Urinary bladder (tissue), 4 donors: ENCODE measurements around the gene IL1RAPL1. TPM values are rescaled to one million over a fixed set of nuclear protein-coding genes. Genes with fewer than 3 reads are reported as not detected.

Experiments
- DNase-seq: peaks from one replicate; pipeline ENCODE4 v3.0.0-alpha.2; 2015; ENCODE audit errors: extremely low spot score
- H3K27ac ChIP-seq: one replicate; pipeline ENCODE4 v1.5.1; 2013; ENCODE audit warnings: low read depth, mild to moderate bottlenecking, moderate library complexity
- H3K36me3 ChIP-seq: one replicate; pipeline ENCODE4 v1.6.1; 2013; ENCODE audit warnings: mild to moderate bottlenecking, moderate library complexity; ENCODE audit not compliant: insufficient read depth
- H3K4me1 ChIP-seq: one replicate; pipeline ENCODE4 v1.6.1; 2013; ENCODE audit warnings: mild to moderate bottlenecking, moderate library complexity; ENCODE audit not compliant: insufficient read depth
- H3K4me3 ChIP-seq: one replicate; pipeline ENCODE4 v1.5.1; 2013; ENCODE audit warnings: low read depth, low read length
- WGBS: extraction: QIAGEN DNeasy Blood & Tissue Kit; methylation state at CpG from one replicate; pipeline ENCODE4 v1.1.7; 2013; 5-methylcytosine and 5-hydroxymethylcytosine counted together
- polyA plus RNA-seq: library from polyadenylated mRNA; stranded (reverse); fragments of 200-250 nt; gene quantifications from one replicate; pipeline ENCODE4 v1.2.3, GENCODE V29; 2013
- total RNA-seq: library from RNA; depleted of rRNA; stranded (reverse); fragments of >200 nt; gene quantifications from one replicate; pipeline ENCODE4 v1.2.3, GENCODE V29; 2014
- donor health status: healthy with polysubstance abuse.
- donor health status: healthy.

The IL1RAPL1 gene
- total and polyA plus RNA-seq, 2 donors = 1.4 to 21.3 TPM

- Histone ChIP-seq H3K36me3 (no peaks in the 10 kb centered on the region), H3K27ac (no peak overlapping the region), H3K4me1 (no peaks in the 10 kb centered on the region), H3K4me3 (no peak overlapping the region)
- DNase-seq = no peak
- WGBS = 92% methylated on average over 2 of the region's 2 CpGs
Observed at GRCh38 chrX:29721152-29721551, 1133.9 kb downstream of the IL1RAPL1 start.

- Histone ChIP-seq H3K36me3 (no peaks in the 10 kb centered on the region), H3K4me1 (no peaks in the 10 kb centered on the region), H3K27ac (no peak overlapping the region), H3K4me3 (no peak overlapping the region)
- 69% methylated on average over 1 of the region's 1 CpG for WGBS
- no peak for DNase-seq
Observed at GRCh38 chrX:29724316-29724715, 1137.1 kb downstream of the IL1RAPL1 start.

- Histone ChIP-seq H3K4me1 (no peaks in the 10 kb centered on the region), H3K4me3 (no peak overlapping the region), H3K36me3 (no peaks in the 10 kb centered on the region), H3K27ac (no peak overlapping the region)
- 90% methylated on average over 2 of the region's 2 CpGs for WGBS
- DNase-seq = no peak
Observed at GRCh38 chrX:29726811-29727210, 1139.6 kb downstream of the IL1RAPL1 start.

- Histone ChIP-seq H3K4me1 (no peaks in the 10 kb centered on the region), H3K27ac (no peak overlapping the region), H3K36me3 (no peaks in the 10 kb centered on the region), H3K4me3 (no peak overlapping the region)
- no peak for DNase-seq
- WGBS = 83% methylated on average over 2 of the region's 2 CpGs
Observed at GRCh38 chrX:29728639-29729038, 1141.4 kb downstream of the IL1RAPL1 start.

DNA sequence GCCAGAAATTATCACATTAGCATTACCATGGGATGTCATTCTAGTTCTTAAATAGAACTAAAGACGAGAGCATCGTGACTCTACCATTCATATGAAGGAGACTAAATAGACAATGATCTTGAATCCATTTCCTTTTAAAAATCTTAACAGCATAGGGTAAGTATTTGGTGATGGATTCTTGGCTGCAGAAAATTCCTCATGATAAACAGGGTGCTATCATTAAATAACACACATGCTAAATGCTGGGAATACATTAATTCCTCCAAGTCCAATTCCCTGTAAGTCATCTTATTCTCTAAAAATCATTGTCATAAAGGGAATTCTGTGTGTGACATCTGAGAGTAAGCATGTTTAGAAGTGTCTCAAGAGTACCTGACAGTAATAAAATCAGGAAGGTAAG lies 1157.7 kb downstream of the IL1RAPL1 start:
- 81% methylated on average over 2 of the region's 2 CpGs for WGBS

DNA sequence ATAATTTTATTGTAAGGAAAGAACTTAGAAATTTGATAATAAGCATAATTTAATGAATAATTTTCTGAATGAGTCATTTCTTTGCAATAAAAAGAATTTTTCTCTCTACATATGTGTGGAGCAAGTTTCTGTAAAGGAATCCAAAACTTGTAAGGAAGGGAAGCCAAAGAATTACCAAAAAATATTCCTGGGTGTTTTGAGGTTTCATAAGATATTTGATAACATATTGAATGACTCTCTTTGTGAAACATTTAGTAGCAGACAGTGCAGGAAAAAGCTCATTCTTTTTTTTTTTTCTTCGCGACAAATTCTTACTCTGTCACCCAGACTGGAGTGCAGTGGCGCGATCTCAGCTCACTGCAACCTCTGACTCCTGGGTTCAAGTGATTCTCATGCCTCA lies 1159.1 kb downstream of the IL1RAPL1 start:
- no peaks in the 10 kb centered on the region for H3K4me1 ChIP-seq
- H3K36me3 ChIP-seq = no peaks in the 10 kb centered on the region
- H3K27ac ChIP-seq = no peak overlapping the region
- 97% methylated on average over 4 of the region's 4 CpGs for WGBS
- DNase-seq = no peak
- no peak overlapping the region for H3K4me3 ChIP-seq

More for the DNA sequence above, 1157.7 kb downstream of the IL1RAPL1 start:
- DNase-seq = no peak
- no peaks in the 10 kb centered on the region for H3K36me3 ChIP-seq
- H3K4me1 ChIP-seq = no peaks in the 10 kb centered on the region
- no peak overlapping the region for H3K4me3 ChIP-seq
- no peak overlapping the region for H3K27ac ChIP-seq

GRCh38 chrX:29762006-29762405 lies 1174.8 kb downstream of the IL1RAPL1 start:
- no peak overlapping the region for H3K4me3 ChIP-seq
- no peaks in the 10 kb centered on the region for H3K4me1 ChIP-seq
- WGBS = 89% methylated on average over 4 of the region's 4 CpGs
- H3K27ac ChIP-seq = no peak overlapping the region
- no peak for DNase-seq
- no peaks in the 10 kb centered on the region for H3K36me3 ChIP-seq

GRCh38 chrX:29775890-29776289 lies 1188.6 kb downstream of the IL1RAPL1 start:
- Histone ChIP-seq H3K36me3 (no peaks in the 10 kb centered on the region), H3K4me3 (no peak overlapping the region), H3K27ac (no peak overlapping the region), H3K4me1 (no peaks in the 10 kb centered on the region)
- no peak for DNase-seq
- 94% methylated on average over 5 of the region's 5 CpGs for WGBS

DNA sequence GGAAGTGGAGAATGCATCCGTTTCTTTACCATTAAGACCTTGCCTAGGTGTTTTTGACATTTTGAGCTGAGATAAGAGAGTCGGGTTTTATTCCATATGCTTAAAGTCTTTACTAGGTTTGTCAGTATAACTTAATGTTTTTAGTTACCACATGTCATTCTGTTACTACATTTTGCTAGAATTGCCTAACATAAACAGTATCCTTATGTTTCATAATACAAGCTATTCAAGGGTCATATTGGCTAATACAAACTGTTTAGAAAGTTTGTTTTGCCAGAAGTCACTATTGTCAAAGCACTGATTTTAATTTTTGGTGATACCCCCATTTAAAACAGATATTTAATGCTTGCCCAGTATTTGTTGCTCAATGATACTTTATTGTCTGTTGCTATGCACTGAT lies 1200.4 kb downstream of the IL1RAPL1 start:
- H3K27ac ChIP-seq = no peak overlapping the region
- no peaks in the 10 kb centered on the region for H3K36me3 ChIP-seq
- no peak overlapping the region for H3K4me3 ChIP-seq
- no peak for DNase-seq
- no peaks in the 10 kb centered on the region for H3K4me1 ChIP-seq
- WGBS = 87% methylated on average over 2 of the region's 2 CpGs

DNA sequence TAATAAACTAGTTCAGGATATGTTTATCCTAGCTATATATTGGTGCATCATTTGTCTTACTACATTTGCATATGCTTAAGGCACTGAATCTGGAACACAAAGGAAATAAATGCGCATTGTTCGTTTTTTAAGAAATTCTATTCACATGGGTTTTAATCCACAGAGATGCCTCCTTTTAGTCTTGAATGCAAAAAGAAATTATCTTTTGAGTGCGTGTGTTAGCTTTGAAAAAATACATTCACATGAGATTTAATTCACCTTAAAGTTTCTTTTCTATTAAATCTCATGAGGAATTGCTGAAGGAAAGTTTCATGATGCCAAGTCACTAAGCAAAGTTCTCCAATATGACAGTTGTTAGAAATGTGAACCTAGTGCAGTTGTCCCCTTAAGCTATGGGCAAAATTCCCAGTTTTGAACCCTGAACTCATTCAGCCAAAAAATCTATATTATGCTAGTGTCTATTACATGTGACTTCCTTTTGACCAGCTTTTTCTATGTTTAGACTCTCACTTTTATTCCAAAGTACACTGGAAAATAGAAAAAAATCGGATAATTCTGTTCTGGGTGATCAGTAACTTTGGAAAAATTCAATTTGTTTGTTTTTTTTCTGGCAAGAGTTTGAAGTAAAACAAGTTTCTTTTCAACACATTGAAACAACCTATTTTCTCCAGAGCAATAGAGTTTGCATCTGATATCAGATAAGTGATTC lies 1201.9 kb downstream of the IL1RAPL1 start:
- Histone ChIP-seq H3K4me3 (no peak overlapping the region), H3K27ac (no peak overlapping the region), H3K36me3 (no peaks in the 10 kb centered on the region), H3K4me1 (no peaks in the 10 kb centered on the region)
- no peak for DNase-seq
- 90% methylated on average over 4 of the region's 4 CpGs for WGBS

- no peaks in the 10 kb centered on the region for H3K36me3 ChIP-seq
- H3K27ac ChIP-seq = no peak overlapping the region
- 84% methylated on average over 5 of the region's 5 CpGs for WGBS
- H3K4me3 ChIP-seq = no peak overlapping the region
- H3K4me1 ChIP-seq = no peaks in the 10 kb centered on the region
- no peak for DNase-seq
Observed at GRCh38 chrX:29792335-29792734, 1205.1 kb downstream of the IL1RAPL1 start.

- WGBS = 96% methylated on average over 2 of the region's 2 CpGs
- DNase-seq = no peak
- Histone ChIP-seq H3K4me3 (no peak overlapping the region), H3K27ac (no peak overlapping the region), H3K36me3 (no peaks in the 10 kb centered on the region), H3K4me1 (no peaks in the 10 kb centered on the region)
Observed at GRCh38 chrX:29797156-29797555, 1209.9 kb downstream of the IL1RAPL1 start.

DNA sequence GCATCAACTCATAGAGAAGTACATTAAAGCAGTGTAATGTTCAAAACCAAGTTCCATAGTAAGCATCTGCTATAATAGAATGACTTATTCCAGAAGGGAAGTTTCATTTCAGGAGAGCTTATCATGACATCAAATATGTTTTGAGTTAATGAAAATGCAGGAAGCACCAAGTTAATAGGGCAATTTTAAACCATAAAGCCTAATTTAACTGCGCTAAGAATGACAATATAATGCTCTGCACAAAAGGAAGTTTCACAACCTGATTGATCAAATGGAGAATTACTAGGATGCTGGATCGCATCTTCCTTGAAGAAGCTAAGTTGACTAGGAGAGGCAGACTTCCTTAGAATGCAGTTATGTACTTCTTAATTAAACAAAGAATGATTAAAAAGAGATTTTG lies 1211.2 kb downstream of the IL1RAPL1 start:
- 83% methylated on average over 2 of the region's 2 CpGs for WGBS
- H3K4me1 ChIP-seq = no peaks in the 10 kb centered on the region
- H3K4me3 ChIP-seq = no peak overlapping the region

GRCh38 chrX:29813174-29813573 lies 1225.9 kb downstream of the IL1RAPL1 start:
- H3K27ac ChIP-seq = no peak overlapping the region
- no peaks in the 10 kb centered on the region for H3K4me1 ChIP-seq
- no peaks in the 10 kb centered on the region for H3K36me3 ChIP-seq
- H3K4me3 ChIP-seq = no peak overlapping the region
- no peak for DNase-seq

More for the DNA sequence above, 1211.2 kb downstream of the IL1RAPL1 start:
- no peak overlapping the region for H3K27ac ChIP-seq
- no peak for DNase-seq
- H3K36me3 ChIP-seq = no peaks in the 10 kb centered on the region
